ENCODE results near the gene F10.

GRCh38 chr13:113092776-113093579 lies 29.6 kb upstream of the F10 start:
- TF ChIP-seq SP1 (IDR thresholded peaks at IDR 0.05) (no peak), SUZ12 (IDR thresholded peaks at IDR 0.05) (no peak), FOXM1 (IDR thresholded peaks at IDR 0.05; ENCODE audit: borderline replicate concordance) (no peak), LEF1 (IDR thresholded peaks at IDR 0.05; ENCODE audit: borderline replicate concordance) (no peak), TARDBP (IDR thresholded peaks at IDR 0.05) (no peak), ARNT (IDR thresholded peaks at IDR 0.05) (no peak), BHLHE40 (IDR thresholded peaks at IDR 0.05; ENCODE audit: borderline replicate concordance) (no peak), ELF4 (IDR thresholded peaks at IDR 0.05) (no peak)
- TF ChIP-seq, protein P1, sequence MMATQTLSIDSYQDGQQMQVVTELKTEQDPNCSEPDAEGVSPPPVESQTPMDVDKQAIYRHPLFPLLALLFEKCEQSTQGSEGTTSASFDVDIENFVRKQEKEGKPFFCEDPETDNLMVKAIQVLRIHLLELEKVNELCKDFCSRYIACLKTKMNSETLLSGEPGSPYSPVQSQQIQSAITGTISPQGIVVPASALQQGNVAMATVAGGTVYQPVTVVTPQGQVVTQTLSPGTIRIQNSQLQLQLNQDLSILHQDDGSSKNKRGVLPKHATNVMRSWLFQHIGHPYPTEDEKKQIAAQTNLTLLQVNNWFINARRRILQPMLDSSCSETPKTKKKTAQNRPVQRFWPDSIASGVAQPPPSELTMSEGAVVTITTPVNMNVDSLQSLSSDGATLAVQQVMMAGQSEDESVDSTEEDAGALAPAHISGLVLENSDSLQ (IDR thresholded peaks at IDR 0.05) = no peak

Measured in HEK293T (cell line).